ENCODE results near the gene FHAD1. TPM values are rescaled to one million over a fixed set of nuclear protein-coding genes. Genes with fewer than 3 reads are reported as not detected.

The FHAD1 gene
- polyA plus RNA-seq, 1 of the 3 experiments (the other 2 are of a cell fraction), result 0.48 TPM

DNA sequence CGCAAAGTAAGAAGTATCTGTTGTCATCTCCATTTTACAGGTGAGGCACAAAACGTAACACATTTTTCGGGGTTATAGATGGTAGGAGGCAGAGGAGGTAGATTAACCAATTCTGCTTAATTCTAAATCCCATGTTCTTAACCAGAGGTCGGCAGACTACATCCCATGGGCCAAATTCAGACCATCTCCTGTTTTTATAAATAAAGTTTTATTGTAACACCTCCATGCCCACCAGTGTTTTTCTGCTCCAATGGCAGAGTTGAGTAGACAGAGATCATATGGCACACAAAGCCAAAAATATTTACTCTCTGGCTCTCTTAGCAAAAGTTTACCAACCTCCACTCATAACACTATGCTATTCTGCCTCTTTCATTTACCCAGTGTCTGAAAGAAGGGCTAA is 30.9 kb downstream of the FHAD1 start:
- Histone ChIP-seq H3K4me3 (ENCODE audit: low read depth in 2 of 2, low read length in 1 of 2) (no peak overlapping the region), H3K9me3 (no peaks in the 10 kb centered on the region), H3K9me2 (no peaks in the 10 kb centered on the region), H2AFZ (ENCODE audit: low read depth) (no peak overlapping the region), H4K20me1 (ENCODE audit: insufficient read depth) (no peaks in the 10 kb centered on the region), H3K79me2 (ENCODE audit: insufficient read depth) (no peaks in the 10 kb centered on the region), H3K9ac (no peak overlapping the region), H3F3A (replicated peaks; ENCODE audit: insufficient read depth) (no peaks in the 10 kb centered on the region), H3K4me2 (no peak overlapping the region), H3K4me1 (ENCODE audit: control insufficient read depth in 1 of 2, insufficient read depth in 2 of 2, low read depth in 1 of 2, low read length in 1 of 2) (peaks cover 0 to 3% of the 10 kb centered on the region in 2 experiments; a peak in 1 of 4 replicates), H3K27me3 (ENCODE audit: insufficient read depth) (no peaks in the 10 kb centered on the region), H3K36me3 (replicated peaks in 1 of 2; ENCODE audit: control insufficient read depth in 1 of 2, insufficient read depth in 2 of 2, low read length in 1 of 2) (no peaks in the 10 kb centered on the region), H3K27ac (ENCODE audit: low read depth in 2 of 2, low read length in 1 of 2) (no peak overlapping the region)
- POLR2A ChIA-PET, result no interaction called here
- DNase-seq, result no peak
- no peak for TF ChIP-seq YY1 (IDR thresholded peaks at IDR 0.05; ENCODE audit: low read depth)
- TF ChIP-seq MAX (IDR thresholded peaks at IDR 0.05; ENCODE audit: low read depth), result no peak
- WGBS (ENCODE audit: low lambda C conversion rate), result 89% methylated on average over 4 of the region's 4 CpGs
- CTCF ChIA-PET, result interaction anchor here (0.7 kb wide), 1 partner anchor 96 kb away, joined by 3 read pairs; no protein-coding TSS in a partner anchor

DNA sequence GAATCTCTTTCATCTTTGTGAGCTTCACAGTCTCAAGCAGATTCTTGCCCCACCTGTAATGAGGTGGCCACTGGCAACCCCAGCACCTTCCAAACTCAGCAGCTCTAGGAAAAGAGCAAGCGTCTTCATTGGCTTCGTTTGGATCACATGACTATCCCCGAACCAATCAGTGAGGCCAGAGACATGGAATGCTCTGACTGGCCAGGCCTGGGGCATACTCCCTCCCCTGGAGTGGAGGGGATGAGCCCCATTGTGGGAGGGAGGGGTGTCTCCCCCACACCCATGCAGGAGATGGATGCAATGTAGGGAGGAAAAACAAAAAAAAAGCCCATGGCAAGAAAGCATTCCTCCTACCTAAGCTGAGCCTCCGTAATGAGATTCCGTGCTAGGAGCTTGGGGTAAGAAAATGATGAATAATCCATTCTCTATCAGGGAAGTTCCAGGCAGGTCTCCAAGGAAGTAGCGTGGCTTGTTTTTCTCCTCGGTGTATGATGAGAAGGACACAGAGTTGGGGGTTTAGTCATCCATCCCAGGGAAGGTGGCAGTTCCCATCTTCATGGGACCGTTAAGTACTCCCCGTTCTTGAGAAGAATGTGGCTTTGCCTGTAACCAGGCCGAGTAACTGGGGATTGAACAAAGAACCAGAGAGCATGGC is 32.7 kb downstream of the FHAD1 start:
- DNase-seq, result peak; percentile 36
- H3K4me2 ChIP-seq, result no peak overlapping the region
- no peaks in the 10 kb centered on the region for H3K27me3 ChIP-seq (ENCODE audit: insufficient read depth)
- no peak overlapping the region for H3K9ac ChIP-seq
- no peaks in the 10 kb centered on the region for H3K79me2 ChIP-seq (ENCODE audit: insufficient read depth)
- POLR2A ChIA-PET, result interaction anchor here (0.6 kb wide), 1 partner anchor 126 kb away, joined by 4 read pairs; the partner anchor contains the start of gene TMEM51
- no peaks in the 10 kb centered on the region for H3K9me3 ChIP-seq
- no peaks in the 10 kb centered on the region for H3K36me3 ChIP-seq (replicated peaks in 1 of 2; ENCODE audit: control insufficient read depth in 1 of 2, insufficient read depth in 2 of 2, low read length in 1 of 2)
- H3K27ac ChIP-seq (ENCODE audit: low read depth in 2 of 2, low read length in 1 of 2), result no peak overlapping the region
- CTCF ChIA-PET, result interaction anchor here (1.2 to 2.6 kb wide), 4 partner anchors 12 to 151 kb away, joined by 3 to 14 read pairs (median 4); no protein-coding TSS in a partner anchor
- 80% methylated on average over 10 of the region's 10 CpGs for WGBS (ENCODE audit: low lambda C conversion rate)
- H3K4me1 ChIP-seq (ENCODE audit: control insufficient read depth in 1 of 2, insufficient read depth in 2 of 2, low read depth in 1 of 2, low read length in 1 of 2), result peaks cover 0 to 14% of the 10 kb centered on the region in 2 experiments; a peak in 1 of 4 replicates
- H3K4me3 ChIP-seq (ENCODE audit: low read depth in 2 of 2, low read length in 1 of 2), result no peak overlapping the region
- no peaks in the 10 kb centered on the region for H3F3A ChIP-seq (replicated peaks; ENCODE audit: insufficient read depth)
- TF ChIP-seq USF1 (IDR thresholded peaks at IDR 0.05; ENCODE audit: borderline replicate concordance, low read depth) (peak; percentile 29; the same call in 1 of the 2 replicates), CHD2 (IDR thresholded peaks at IDR 0.05; ENCODE audit: low read length, partially characterized antibody) (no peak)
- H4K20me1 ChIP-seq (ENCODE audit: insufficient read depth), result no peaks in the 10 kb centered on the region
- no peak overlapping the region for H2AFZ ChIP-seq (ENCODE audit: low read depth)
- H3K9me2 ChIP-seq, result no peaks in the 10 kb centered on the region

- DNase-seq, result no peak
- Histone ChIP-seq H3F3A (replicated peaks; ENCODE audit: insufficient read depth) (no peaks in the 10 kb centered on the region), H3K27ac (ENCODE audit: low read depth in 2 of 2, low read length in 1 of 2) (no peak overlapping the region), H3K79me2 (ENCODE audit: insufficient read depth) (no peaks in the 10 kb centered on the region), H3K4me3 (ENCODE audit: low read depth in 2 of 2, low read length in 1 of 2) (no peak overlapping the region), H3K4me2 (no peak overlapping the region), H3K36me3 (replicated peaks in 1 of 2; ENCODE audit: control insufficient read depth in 1 of 2, insufficient read depth in 2 of 2, low read length in 1 of 2) (no peaks in the 10 kb centered on the region), H4K20me1 (ENCODE audit: insufficient read depth) (no peaks in the 10 kb centered on the region), H3K9me2 (no peaks in the 10 kb centered on the region), H3K9ac (no peak overlapping the region), H3K4me1 (ENCODE audit: control insufficient read depth in 1 of 2, insufficient read depth in 2 of 2, low read depth in 1 of 2, low read length in 1 of 2) (peaks cover 0 to 14% of the 10 kb centered on the region in 2 experiments; a peak in 1 of 4 replicates), H3K9me3 (no peaks in the 10 kb centered on the region), H2AFZ (ENCODE audit: low read depth) (no peak overlapping the region), H3K27me3 (ENCODE audit: insufficient read depth) (no peaks in the 10 kb centered on the region)
- POLR2A ChIA-PET, result interaction anchor here (0.6 kb wide), 1 partner anchor 127 kb away, joined by 4 read pairs; the partner anchor contains the start of gene TMEM51
- 84% methylated on average over 10 of the region's 10 CpGs for WGBS (ENCODE audit: low lambda C conversion rate)
- CTCF ChIA-PET, result interaction anchor here (0.8 to 5.3 kb wide), 4 partner anchors 9 to 63 kb away, joined by 3 to 37 read pairs (median 8); no protein-coding TSS in a partner anchor
- no peak for TF ChIP-seq CHD2 (IDR thresholded peaks at IDR 0.05; ENCODE audit: low read length, partially characterized antibody)
- no peak for TF ChIP-seq ELF1 (IDR thresholded peaks at IDR 0.05)
- TF ChIP-seq MAX (IDR thresholded peaks at IDR 0.05; ENCODE audit: low read depth), result no peak
Measured at GRCh38 chr1:15280416-15280815, 33.4 kb downstream of the FHAD1 start.

Data from SK-N-SH (cell line).